Activated T-cell treated with anti-CD3 and anti-CD28 coated beads, Interleukin-2, amount 50 U/mL, for 4 hours (primary cell): ENCODE results near the gene ANKRD33B. TPM values are rescaled to one million over a fixed set of nuclear protein-coding genes. Genes with fewer than 3 reads are reported as not detected.

Experiments used
- ATAC-seq, 2 donors: fragments of 200-7000 bp; cut with Tn5 transposase; one replicate each; pipeline ENCODE4 v1.10.0; 2021
- DNase-seq: peaks from one replicate; pipeline ENCODE4 v3.0.0-alpha.2; 2020
- H3K27me3 Mint-ChIP-seq: one replicate; pipeline ENCODE4 v1.8.0; 2021; ENCODE audit warnings: low read depth, mixed read lengths
- H3K36me3 Mint-ChIP-seq: one replicate; pipeline ENCODE4 v1.8.0; 2022; ENCODE audit warnings: mixed read lengths; ENCODE audit not compliant: insufficient read depth
- H3K4me1 Mint-ChIP-seq: one replicate; pipeline ENCODE4 v1.8.0; 2021; ENCODE audit warnings: low read depth, mixed read lengths
- H3K4me3 Mint-ChIP-seq: one replicate; pipeline ENCODE4 v1.8.0; 2021; ENCODE audit warnings: mild to moderate bottlenecking, moderate library complexity, mixed read lengths
- H3K9me3 Mint-ChIP-seq: one replicate; pipeline ENCODE4 v1.8.0; 2021; ENCODE audit warnings: mixed read lengths
- total RNA-seq, 3 donors: library from RNA; stranded (reverse); gene quantifications; one replicate each; pipeline ENCODE4 v1.2.1, GENCODE V29; 2021

Gene ANKRD33B
- total RNA-seq, 3 donors from 2014 or later = 7.7 to 20.2 (median 9.7) TPM

DNA sequence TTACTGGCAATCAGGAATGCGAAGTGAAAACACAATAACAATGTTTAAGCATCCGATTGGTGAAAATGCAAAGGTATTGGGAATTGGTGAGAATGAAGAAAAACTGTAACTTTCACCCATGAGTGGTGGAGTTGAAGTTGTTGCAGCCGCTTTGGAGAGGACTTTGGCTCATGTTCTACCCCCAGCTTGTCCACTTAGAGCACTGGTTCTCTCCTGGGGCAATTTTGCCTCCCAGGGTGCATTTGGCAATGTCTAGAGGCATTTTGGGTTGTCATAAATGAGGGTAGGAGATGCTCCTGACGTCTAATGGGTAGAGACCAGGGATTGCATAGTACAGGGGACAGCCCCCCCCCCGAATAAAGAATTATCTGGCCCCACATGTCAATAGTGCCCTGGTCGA lies 46.2 kb downstream of the ANKRD33B start:
- peaks cover 12% of the 10 kb centered on the region for H3K4me1 Mint-ChIP-seq
- H3K27me3 Mint-ChIP-seq = peaks cover 7% of the 10 kb centered on the region
- H3K4me3 Mint-ChIP-seq = no peak overlapping the region
- no peak for DNase-seq
- no peaks in the 10 kb centered on the region for H3K9me3 Mint-ChIP-seq
- ATAC-seq = no peak
- no peaks in the 10 kb centered on the region for H3K36me3 Mint-ChIP-seq

DNA sequence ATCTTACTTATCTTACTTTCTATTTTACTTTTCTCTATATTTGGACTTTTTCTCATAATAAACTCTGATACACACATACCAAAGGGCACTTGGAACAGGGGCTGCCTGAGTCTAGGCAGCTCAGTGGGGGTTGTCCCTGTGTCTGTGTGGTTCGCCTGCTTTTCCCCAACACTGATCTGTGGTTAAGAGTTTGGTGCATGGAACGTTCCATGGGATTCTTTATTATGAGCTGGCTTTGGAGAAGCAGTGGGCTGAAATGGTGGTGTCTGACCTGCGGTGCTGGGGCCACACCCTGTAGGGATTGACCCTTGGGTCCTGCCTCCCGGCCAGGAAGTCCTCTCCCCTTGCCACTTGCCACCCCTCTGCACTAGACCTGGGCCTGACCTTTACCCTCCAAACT lies 47.4 kb downstream of the ANKRD33B start:
- Mint-ChIP-seq H3K4me1 (peaks cover 12% of the 10 kb centered on the region), H3K9me3 (no peaks in the 10 kb centered on the region), H3K27me3 (peaks cover 4% of the 10 kb centered on the region), H3K36me3 (no peaks in the 10 kb centered on the region), H3K4me3 (no peak overlapping the region)
- ATAC-seq (no peak), DNase-seq (no peak)

DNA sequence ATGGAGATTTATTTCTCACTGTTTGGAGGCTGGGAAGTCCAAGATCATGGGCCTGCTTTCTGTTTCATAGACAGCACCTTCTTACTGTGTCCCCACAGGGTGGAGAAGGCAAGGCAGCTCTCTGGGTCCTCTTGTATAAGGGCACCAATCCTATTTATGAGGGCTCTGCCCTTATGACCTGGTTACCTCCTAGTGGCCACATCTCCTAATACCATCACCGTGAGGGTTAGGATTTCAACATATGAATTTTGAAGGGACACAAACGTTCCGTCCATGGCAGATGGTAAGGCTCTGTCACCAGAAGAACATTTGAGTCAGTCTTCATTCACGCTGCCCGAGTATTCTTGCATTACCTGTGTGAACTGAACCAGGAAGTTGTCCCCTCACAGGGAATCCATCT lies 48.4 kb downstream of the ANKRD33B start:
- H3K27me3 Mint-ChIP-seq = peaks cover under 1% of the 10 kb centered on the region
- no peaks in the 10 kb centered on the region for H3K36me3 Mint-ChIP-seq
- no peak for ATAC-seq
- no peak for DNase-seq
- H3K4me1 Mint-ChIP-seq = peaks cover 7% of the 10 kb centered on the region
- H3K4me3 Mint-ChIP-seq = no peak overlapping the region
- H3K9me3 Mint-ChIP-seq = no peaks in the 10 kb centered on the region

DNA sequence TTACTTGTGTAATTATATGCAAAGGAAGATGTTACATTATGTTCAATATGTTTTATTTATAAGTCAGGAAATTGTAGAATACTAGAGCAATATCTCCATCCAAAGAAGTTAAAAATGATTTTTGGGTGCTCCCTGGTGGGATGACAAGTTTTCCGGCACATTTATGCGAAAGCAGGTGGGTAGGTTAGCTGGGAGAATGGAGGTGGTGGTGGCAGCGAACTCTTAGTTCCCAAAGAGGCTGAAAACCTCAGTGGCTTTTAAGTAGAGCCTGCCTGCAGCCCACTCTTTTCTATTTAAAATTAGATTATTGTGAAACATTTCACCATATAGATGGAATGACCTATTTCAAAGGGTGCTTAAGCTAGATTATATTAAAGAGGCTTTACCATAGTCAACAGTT lies 51.8 kb downstream of the ANKRD33B start:
- Mint-ChIP-seq H3K27me3 (no peaks in the 10 kb centered on the region), H3K36me3 (no peaks in the 10 kb centered on the region), H3K4me3 (no peak overlapping the region), H3K9me3 (no peaks in the 10 kb centered on the region), H3K4me1 (no peaks in the 10 kb centered on the region)
- DNase-seq (no peak), ATAC-seq (no peak)

DNA sequence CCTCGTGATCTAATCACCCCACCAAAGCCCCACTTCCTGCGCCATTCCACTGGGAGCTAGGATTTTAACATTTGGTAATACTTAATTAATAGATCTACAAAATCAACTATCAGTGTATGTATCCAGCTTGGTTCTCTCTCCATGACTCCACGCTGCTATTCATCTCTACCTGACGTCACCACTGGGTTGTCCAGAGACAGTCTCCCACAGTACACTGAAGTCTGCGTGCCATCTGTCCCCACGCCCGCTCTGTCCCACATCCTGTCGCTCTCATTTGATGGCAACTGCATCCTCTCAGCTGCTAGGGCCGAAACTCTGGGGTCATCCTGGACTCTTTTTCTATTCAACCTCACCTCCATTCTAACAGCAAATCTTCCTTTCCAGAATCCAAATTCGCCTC lies 53.2 kb downstream of the ANKRD33B start:
- ATAC-seq (no peak), DNase-seq (no peak)
- Mint-ChIP-seq H3K9me3 (no peaks in the 10 kb centered on the region), H3K27me3 (no peaks in the 10 kb centered on the region), H3K36me3 (no peaks in the 10 kb centered on the region), H3K4me1 (no peaks in the 10 kb centered on the region), H3K4me3 (no peak overlapping the region)

DNA sequence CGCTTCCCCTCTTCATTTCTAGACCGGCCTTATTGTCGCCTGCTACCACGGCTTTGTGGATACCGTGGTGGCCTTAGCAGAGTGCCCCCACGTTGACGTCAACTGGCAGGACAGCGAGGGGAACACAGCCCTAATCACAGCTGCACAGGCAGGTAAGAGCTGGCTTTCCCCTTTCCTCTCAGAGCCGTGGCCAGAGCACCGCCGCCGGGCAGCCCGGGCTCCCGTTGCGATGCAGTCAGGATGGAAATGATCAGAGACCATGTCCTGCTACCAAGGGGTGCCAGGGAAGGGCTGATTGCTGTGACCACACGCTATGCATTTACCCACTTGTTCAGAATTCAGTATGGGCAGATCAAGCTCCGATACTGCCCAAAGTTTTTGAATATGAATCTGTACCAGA lies 54.4 kb downstream of the ANKRD33B start:
- Mint-ChIP-seq H3K9me3 (no peaks in the 10 kb centered on the region), H3K27me3 (no peaks in the 10 kb centered on the region), H3K36me3 (no peaks in the 10 kb centered on the region), H3K4me1 (no peaks in the 10 kb centered on the region), H3K4me3 (no peak overlapping the region)
- DNase-seq (no peak), ATAC-seq (no peak)

DNA sequence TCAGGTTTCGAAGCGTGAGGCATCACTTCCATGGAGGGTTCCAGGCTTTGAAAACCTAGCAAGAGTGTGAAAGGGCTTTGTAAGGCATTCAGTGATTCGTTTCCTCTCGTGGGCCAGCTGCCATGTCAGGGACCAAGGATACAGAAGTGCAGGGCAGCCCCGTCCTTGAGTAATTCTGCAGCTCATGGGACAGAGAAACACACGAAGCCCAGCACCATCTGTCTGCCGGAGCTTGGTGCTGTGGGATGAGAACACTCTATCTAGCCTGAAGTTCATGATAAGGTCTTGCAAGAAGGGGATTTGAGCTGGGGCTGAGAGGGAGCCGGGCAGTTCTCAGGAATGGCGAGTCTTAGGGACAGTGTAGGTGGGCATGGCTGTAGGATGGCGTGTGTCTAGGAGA lies 55.8 kb downstream of the ANKRD33B start:
- Mint-ChIP-seq H3K36me3 (no peaks in the 10 kb centered on the region), H3K4me3 (no peak overlapping the region), H3K9me3 (no peaks in the 10 kb centered on the region), H3K4me1 (no peaks in the 10 kb centered on the region), H3K27me3 (no peaks in the 10 kb centered on the region)
- ATAC-seq (no peak), DNase-seq (no peak)

DNA sequence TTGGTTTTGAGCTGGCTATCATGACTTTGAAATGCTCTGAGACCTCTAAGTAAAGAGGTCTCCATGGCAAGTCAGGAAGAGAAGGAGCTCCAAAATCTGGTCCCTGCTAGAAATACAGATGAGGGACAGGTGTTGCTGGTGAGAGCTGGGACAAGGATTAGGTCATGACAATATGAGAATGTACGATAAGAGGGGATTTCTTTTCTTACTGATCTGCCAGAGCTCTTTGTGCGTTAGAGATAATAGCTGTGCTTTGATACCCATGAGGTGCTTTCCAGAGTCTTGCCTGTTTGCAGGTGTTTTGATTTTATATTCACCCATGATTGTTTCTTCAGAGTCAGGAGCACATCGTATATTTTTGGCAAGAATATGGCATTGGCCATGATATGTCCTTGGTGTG lies 56.5 kb downstream of the ANKRD33B start:
- no peak for DNase-seq
- Mint-ChIP-seq H3K36me3 (no peaks in the 10 kb centered on the region), H3K4me3 (no peak overlapping the region), H3K27me3 (no peaks in the 10 kb centered on the region), H3K4me1 (no peaks in the 10 kb centered on the region), H3K9me3 (no peaks in the 10 kb centered on the region)
- no peak for ATAC-seq

DNA sequence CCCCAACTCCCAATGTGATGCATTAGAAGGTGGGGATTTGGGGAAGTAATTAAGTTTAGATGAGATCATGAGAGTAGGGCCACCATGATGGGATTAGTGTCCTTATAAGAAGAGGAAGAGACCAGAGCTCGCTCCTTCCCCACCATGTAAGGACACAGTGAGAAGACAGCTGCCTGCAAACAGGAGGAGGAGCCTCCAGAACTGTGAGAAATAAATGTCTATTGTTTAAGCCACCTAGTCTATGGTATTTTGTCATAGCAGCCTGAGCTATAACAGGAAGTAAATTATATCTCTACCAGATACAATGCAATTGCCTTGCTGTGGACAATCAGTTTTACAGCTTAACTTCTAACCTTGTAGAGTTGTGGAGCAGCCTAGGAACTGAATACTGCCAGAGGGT lies 58.0 kb downstream of the ANKRD33B start:
- ATAC-seq (no peak), DNase-seq (no peak)
- Mint-ChIP-seq H3K9me3 (no peaks in the 10 kb centered on the region), H3K36me3 (no peaks in the 10 kb centered on the region), H3K27me3 (no peaks in the 10 kb centered on the region), H3K4me3 (no peak overlapping the region), H3K4me1 (peaks cover under 1% of the 10 kb centered on the region)

DNA sequence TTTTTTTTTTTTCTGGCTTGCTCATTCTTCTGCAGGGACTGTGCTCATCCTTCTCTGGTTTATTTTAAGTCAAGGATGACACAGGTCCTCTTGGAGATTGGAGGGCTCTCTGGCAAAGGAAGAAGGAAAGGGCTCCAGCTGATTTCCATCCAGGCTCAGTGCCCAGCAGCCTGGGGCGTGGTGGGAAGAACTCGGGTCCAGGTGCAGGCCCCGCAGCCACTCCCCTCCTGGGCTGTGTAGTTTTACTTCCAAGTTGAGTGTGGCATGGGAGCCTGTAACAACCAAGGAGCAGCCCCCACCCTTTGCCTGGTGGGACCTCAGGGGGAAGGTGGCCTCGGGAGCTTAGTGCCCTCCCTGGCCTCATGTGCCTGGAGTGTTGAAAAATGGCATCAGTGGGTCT lies 58.9 kb downstream of the ANKRD33B start:
- no peaks in the 10 kb centered on the region for H3K9me3 Mint-ChIP-seq
- peaks cover 10% of the 10 kb centered on the region for H3K4me1 Mint-ChIP-seq
- H3K36me3 Mint-ChIP-seq = no peaks in the 10 kb centered on the region
- DNase-seq (no peak), ATAC-seq (no peak)
- H3K27me3 Mint-ChIP-seq = no peaks in the 10 kb centered on the region
- H3K4me3 Mint-ChIP-seq = no peak overlapping the region

DNA sequence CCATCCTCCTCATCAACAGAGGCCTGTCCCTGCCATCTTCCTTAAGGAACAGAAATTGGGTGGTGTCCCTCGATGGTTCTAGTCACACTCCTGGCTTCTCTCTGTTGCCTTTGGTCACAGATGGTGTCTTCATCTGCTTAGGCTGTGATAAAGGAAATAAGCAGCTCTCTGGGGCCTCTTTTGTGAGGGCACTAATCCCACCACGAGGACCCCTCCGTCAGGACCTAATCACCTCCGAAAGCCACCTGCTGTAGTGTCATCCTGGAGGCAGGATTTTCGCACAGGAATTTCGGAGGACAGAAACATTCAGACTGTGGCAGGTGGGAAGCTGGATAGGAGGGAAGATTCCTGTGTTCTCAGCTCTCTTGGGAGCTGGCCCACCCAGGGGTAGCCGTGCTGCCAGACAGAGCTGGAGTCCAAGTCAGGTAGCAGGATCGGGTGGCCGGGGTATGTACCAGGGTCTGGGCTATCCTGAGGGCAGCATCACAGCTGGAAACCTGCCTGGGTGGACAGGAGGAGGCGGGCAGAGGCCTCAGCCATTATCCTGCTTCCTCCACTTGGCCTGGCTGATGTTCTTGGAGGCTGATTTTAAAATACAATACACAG lies 59.5 kb downstream of the ANKRD33B start:
- no peaks in the 10 kb centered on the region for H3K36me3 Mint-ChIP-seq
- DNase-seq (no peak), ATAC-seq (no peak)
- no peaks in the 10 kb centered on the region for H3K9me3 Mint-ChIP-seq
- H3K4me1 Mint-ChIP-seq = peaks cover 12% of the 10 kb centered on the region
- H3K27me3 Mint-ChIP-seq = no peaks in the 10 kb centered on the region
- H3K4me3 Mint-ChIP-seq = no peak overlapping the region

DNA sequence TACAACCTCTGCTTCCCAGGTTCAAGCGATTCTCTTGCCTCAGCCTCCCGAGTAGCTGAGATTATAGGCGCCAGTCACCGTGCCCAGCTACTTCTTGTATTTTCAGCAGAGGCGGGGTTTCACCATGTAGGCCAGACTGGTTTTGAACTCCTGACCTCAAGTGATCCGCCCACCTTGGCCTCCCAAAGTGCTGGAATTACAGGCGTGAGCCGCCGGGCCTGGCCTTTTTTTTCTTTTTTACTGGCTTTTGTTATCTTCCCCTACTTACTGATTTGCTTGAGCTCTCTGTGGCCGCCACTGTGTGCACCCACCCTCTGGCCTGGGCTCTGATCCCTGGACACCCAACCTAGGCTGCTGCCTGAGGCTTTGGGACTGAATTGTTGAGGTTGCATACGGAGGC lies 60.3 kb downstream of the ANKRD33B start:
- Mint-ChIP-seq H3K27me3 (peaks cover under 1% of the 10 kb centered on the region), H3K36me3 (no peaks in the 10 kb centered on the region), H3K9me3 (no peaks in the 10 kb centered on the region), H3K4me1 (peaks cover 12% of the 10 kb centered on the region), H3K4me3 (no peak overlapping the region)
- ATAC-seq (no peak), DNase-seq (no peak)

DNA sequence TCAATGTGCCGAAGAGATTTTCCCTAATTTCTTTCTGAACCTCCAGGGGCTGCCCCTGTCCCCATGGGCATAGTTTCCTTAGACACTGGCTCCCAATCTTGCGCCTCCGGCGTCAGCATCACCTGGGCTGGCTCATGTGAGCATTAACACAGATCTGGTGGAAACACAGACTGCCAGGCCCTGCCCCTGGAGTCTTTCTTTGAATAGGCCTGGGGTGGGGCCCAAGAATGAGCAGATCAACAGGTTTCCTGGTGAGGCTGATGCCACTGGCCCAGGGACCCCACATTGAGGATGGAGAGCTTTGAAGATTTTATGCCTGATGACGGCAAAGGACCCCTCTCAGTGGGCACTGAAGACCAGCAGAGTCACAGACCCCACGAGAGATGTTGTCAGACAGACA lies 60.8 kb downstream of the ANKRD33B start:
- DNase-seq (no peak), ATAC-seq (no peak)
- peaks cover 2% of the 10 kb centered on the region for H3K27me3 Mint-ChIP-seq
- H3K36me3 Mint-ChIP-seq = no peaks in the 10 kb centered on the region
- peaks cover 16% of the 10 kb centered on the region for H3K4me1 Mint-ChIP-seq
- H3K9me3 Mint-ChIP-seq = no peaks in the 10 kb centered on the region
- H3K4me3 Mint-ChIP-seq = no peak overlapping the region

DNA sequence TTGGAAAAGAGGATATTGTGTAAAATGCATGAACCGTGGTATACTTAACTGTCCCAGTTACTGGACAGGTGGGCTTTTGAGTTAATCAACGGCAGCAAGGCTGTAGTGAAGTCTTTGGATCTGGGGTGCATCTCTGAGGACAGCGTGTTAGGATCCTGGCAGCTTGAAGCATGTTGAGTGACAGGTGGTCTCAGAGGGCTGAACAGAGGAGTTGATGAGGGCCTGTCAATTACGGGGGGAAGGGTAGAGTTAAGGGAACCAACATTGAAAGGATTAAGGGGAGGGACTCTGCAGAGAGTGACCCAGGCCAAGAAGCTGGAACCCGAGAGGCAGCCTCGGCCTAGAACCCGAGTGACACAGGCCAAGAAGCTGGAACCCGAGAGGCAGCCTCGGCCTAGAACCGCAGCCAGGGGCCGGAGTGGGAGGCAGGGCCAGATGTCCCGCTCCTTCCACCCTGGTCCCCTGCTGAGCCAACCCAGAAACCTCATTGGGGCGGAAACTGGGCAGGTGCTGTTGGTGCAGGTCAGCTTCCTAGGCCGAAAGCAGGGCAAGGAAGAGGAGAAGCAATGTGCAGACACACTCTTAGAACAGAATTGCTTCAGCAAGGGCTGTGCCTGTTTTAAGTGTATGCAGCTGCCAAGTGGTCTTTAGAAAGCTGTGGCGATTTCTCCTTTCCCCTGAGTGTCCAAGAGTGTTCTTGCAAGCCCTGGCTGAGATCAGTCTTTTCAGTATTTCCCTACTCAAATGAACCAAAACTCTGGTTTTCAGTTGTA lies 62.0 kb downstream of the ANKRD33B start:
- H3K27me3 Mint-ChIP-seq = peaks cover 2% of the 10 kb centered on the region
- no peaks in the 10 kb centered on the region for H3K9me3 Mint-ChIP-seq
- no peaks in the 10 kb centered on the region for H3K36me3 Mint-ChIP-seq
- no peak overlapping the region for H3K4me3 Mint-ChIP-seq
- no peak for DNase-seq
- no peak for ATAC-seq
- peaks cover 20% of the 10 kb centered on the region for H3K4me1 Mint-ChIP-seq

DNA sequence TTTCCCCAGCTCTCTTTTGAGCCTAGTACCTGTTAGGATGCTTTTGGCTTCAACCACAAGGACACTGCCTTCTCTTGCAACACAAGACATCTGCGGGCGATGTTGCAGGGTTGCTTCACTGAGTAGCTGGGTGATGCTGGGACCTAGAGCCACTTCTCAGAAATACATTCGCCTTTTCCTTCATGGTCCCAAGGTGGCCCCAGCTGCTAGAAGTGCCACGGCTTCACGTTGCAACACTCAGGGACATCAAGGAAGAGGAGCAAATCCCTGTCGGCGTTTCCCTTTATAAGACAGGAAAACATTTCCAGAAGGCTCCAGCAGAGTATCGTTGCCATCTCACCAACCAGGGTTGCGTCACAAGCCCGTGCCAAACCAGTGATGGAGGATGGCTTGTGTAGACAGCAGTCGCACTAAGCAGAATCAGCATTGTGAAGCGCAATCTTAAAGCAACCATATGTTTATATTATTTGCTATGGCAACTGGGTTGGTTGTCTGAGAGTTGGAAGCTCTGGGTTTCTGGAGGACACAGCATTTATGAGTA lies 62.7 kb downstream of the ANKRD33B start:
- no peak overlapping the region for H3K4me3 Mint-ChIP-seq
- DNase-seq = no peak
- no peaks in the 10 kb centered on the region for H3K9me3 Mint-ChIP-seq

More for the DNA sequence above, 62.7 kb downstream of the ANKRD33B start:
- no peaks in the 10 kb centered on the region for H3K36me3 Mint-ChIP-seq
- peaks cover 26% of the 10 kb centered on the region for H3K4me1 Mint-ChIP-seq
- ATAC-seq = no peak
- peaks cover 2% of the 10 kb centered on the region for H3K27me3 Mint-ChIP-seq
